Inflammatory macrophage treated with lipopolysaccharide for 1 hour (primary cell): Measurements from ENCODE around the gene MORN5.
A peak's percentile ranks its signal among the peaks of the same experiment; 100 is the strongest.

Experiments used
- DNase-seq, 2 donors: peaks; one replicate each; pipeline ENCODE4 v3.0.0-alpha.2; 2020 to 2022

The MORN5 gene

GRCh38 chr9:122144836-122145591 lies 14.7 kb upstream of the MORN5 start:
- no peak for DNase-seq

- no peak for DNase-seq
Observed at GRCh38 chr9:122145592-122145863, 14.2 kb upstream of the MORN5 start.

DNA sequence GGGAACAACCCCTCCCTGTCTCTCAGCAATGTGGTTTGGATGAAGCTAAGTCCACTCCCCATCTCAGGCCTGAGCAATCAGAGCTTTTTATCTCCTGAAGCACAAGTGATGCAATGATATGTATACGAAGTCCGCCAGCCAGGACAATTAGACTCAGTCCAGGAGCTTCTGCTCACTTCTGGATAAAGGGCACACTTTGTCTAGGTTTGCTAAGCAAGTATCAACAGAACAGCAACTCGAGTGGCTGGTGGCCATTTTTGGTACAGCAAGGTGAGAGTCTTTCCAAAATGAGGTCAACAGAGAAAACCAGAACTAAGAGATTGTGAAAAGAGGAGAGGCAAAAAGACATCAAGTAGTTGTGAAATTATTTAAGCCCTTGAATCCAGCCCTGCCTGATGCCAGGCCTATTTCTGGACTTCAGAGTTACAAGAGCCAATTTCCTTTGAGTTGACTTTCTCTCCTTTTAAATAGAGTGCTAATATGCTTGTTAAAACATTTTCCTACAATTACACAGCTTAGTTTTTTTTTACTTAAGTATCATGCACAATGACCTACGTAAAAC lies 8.4 kb upstream of the MORN5 start:
- DNase-seq = no peak

- peak; percentile 49 to 53 for DNase-seq
Observed at GRCh38 chr9:122155796-122156195, 3.9 kb upstream of the MORN5 start.

- peak; percentile 22 to 28 for DNase-seq
Observed at GRCh38 chr9:122158202-122158601, 1.5 kb upstream of the MORN5 start.

GRCh38 chr9:122159925-122160246 lies 178 bp downstream of the MORN5 start:
- DNase-seq = no peak

GRCh38 chr9:122162415-122162814 lies 2.7 kb downstream of the MORN5 start:
- DNase-seq = no peak

DNA sequence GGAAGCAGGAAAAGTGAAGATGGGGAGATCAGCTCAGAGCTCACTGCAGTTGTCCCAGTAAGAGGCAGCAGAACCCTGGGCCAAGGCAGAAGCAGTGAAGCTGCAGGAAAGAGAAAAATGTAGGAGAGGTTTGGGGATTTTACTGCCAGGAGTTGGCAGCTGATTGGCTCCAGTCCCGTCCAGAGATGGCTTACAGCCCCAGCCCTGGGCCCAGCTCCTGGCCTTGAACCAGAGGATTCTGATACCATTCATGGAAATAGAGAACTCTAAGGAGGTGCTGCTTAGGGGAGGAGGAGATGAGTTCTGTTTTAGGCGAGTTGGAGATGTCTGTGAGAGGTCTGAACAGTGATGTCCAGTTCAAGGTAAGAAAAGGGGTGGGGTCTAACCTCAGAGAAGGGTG lies 4.6 kb downstream of the MORN5 start:
- no peak for DNase-seq

- no peak for DNase-seq
Observed at GRCh38 chr9:122168356-122168755, 8.6 kb downstream of the MORN5 start.

- no peak for DNase-seq
Observed at GRCh38 chr9:122172131-122172530, 12.4 kb downstream of the MORN5 start.

- DNase-seq = no peak
Observed at GRCh38 chr9:122173670-122174069, 14.0 kb downstream of the MORN5 start.

DNA sequence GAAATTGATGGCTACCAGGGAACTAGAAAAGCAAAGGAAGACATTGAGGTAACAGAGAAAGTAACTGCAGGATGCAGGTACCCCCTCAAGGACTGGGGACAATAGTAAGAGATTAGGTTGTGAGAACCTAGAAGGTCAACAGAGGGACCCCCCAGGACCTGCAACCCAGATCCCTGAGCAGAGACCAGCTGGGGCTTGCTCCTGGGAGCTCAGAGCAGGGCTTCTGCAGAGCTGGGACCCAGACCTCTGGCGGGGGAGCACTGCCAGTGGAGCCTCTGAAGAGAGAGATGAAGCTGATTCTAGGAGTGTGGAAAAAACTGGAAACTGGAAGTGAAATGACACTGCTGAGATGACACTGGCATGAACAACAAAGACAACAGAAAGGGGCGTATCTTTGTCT lies 17.2 kb downstream of the MORN5 start:
- DNase-seq = no peak

- DNase-seq = no peak
Observed at GRCh38 chr9:122179054-122179689, 19.5 kb downstream of the MORN5 start.

DNA sequence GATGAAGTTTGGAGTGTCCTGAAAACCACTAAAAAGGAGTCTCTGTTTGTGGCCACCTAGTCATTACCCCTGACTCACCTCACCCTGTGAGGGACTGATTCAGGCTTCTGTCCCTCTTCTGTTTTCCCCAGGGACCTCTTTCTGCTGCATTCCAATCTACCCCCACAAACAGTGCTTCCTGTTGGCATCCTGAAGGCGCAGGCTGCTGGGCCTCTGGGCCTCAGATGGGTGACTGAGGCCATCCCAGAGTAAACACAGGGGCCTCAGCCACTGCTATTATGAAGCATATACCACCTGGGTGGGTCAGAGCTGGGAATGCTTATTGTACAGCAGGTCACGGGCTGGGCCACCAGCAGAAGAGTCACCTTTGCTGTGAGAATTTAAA lies 20.0 kb downstream of the MORN5 start:
- no peak for DNase-seq

- no peak for DNase-seq
Observed at GRCh38 chr9:122180633-122181032, 20.9 kb downstream of the MORN5 start.

- DNase-seq = no peak
Observed at GRCh38 chr9:122183501-122183900, 23.8 kb downstream of the MORN5 start.

DNA sequence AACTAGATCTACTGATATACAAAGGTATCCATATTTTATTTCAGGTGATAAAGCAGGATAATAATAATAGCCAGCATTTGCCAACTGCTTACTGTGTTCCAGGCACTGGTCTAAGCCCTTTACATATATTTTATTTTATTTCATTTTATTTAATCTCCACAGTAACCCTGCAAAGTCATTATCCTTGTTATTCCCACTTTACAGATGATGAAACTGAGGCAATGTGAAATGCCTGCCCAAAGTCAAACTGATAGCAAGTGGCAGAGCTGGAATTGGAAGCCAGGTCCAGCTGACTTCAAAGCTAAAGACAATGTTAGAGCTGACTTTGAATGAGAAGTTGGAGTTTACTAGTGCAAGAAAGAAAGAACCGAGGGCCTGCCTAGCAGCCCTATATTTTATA lies 24.8 kb downstream of the MORN5 start:
- no peak for DNase-seq

DNA sequence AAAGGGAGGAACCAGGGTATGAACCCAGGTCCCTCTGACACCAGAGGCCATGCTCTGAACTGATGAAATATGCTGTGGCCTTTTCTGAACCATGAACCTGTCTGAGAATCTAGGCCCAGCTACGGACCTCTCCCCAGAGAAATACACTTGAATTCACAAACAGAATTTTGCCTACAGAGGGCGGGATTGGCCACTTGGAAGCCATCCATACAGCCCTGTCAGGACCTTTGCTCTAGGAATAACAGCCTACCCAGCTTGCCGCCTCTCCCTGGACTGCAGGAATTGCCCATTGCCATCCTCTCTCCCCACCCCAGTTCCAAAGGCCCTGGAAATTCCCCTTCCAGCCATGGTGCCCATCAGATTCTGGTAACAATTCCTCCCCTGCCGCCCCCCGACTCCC lies 26.6 kb downstream of the MORN5 start:
- no peak for DNase-seq

GRCh38 chr9:122186777-122187470 lies 27.2 kb downstream of the MORN5 start:
- no peak for DNase-seq

DNA sequence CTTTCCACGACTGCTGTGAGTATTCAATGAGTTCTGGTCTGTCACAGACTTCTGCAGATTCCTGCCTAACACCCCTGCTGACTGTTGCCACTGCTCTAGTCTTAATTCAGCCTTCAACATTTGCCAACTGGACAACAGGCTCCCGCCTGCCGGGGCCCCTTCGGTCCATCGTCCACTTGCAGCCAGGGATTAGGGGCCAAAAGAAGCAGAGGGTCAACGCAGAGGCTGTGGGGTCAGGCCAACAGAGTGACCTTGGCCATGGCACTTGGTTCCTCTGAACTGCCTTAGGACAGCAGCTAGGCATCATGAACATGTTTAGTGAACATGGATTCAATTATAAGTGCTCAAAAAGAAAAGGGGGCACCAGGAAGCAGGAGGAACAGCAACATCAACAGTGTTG lies 28.7 kb downstream of the MORN5 start:
- DNase-seq = no peak

GRCh38 chr9:122190597-122191381 lies 31.1 kb downstream of the MORN5 start:
- no peak for DNase-seq

DNA sequence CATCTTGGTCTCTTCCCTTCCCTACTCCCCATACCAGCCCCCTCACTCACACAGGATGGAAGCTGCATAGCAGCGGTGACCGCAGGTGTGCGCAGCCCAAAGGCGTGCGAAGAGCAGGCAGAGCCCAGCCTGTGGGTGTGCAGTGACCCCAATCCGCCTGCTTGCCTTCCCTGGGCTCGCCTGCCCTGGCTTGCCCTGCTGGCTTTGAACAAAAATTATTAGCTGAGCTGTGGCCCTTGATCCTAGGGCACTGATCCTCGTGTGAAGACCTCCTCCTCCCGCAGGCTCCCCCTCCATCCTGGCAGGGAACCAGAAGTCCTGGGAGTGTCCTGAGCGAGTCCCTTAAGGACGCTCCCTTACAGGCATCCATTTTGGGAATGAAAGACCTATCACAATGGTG lies 31.9 kb downstream of the MORN5 start:
- DNase-seq = no peak

DNA sequence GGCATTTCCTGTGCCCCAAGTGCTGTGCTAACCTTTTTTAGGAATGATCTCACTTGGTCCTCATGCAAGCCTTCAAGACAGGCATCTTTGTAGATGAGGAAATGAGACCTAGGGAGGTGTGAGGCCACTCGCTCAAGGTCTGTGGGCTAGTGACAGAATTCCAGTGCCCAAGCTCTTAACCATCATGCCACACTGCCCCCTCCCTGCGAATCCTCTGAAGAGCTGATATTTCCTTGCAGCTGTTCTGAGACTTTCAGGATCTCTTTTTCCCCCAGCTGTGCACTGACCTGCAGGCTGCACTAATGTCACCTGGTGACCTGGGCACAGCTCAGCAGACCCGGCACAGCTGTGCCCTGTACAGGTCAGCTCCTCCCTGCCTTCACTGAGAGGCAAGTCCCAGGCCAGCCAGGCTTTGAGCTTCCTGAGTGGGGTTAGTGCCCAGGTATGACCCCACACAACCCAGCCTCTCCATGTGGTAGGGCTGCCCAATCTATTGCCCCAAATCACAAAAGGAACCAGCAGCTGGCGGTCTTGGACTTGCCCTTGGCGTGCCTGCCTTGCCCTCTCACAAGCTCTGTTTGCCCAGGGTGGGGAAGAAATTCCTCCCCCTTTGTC lies 32.7 kb downstream of the MORN5 start:
- no peak for DNase-seq
